ENCODE measurements around the gene URM1.

DNA sequence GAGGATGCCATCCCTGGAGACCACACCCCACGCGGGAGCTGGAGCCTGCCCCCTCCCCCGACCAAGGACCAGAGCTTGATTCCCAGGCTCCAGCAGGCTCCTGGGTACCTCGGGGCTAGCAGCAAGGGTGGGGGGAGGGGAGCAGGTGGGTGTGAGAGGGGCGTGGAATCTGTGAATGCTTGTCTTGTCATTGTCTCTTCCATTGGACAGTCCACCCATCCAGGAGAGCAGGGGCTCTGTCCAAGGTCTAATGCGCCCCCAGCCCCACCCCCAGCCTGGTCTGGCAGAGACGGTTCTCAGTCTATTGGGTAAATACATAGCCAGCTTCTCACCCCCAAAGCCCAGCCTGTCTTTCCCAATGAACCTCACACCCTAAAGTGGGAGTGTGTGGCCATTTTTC, 22.8 kb downstream of the URM1 start:
- no peak for TF ChIP-seq EP300 (IDR thresholded peaks at IDR 0.05; ENCODE audit: borderline replicate concordance)
- TF ChIP-seq CREB1 (IDR thresholded peaks at IDR 0.05; ENCODE audit: low read depth), result no peak
- TF ChIP-seq YY1 (IDR thresholded peaks at IDR 0.05; ENCODE audit: low read depth), result no peak
- TF ChIP-seq TEAD4 (IDR thresholded peaks at IDR 0.05), result no peak
